Osteocyte (in vitro differentiated cells): ENCODE results near the gene RFX4. TPM values are rescaled to one million over a fixed set of nuclear protein-coding genes. Genes with fewer than 3 reads are reported as not detected.

ENCODE experiments used
- DNase-seq: peaks from one replicate; pipeline ENCODE4 v3.0.0; 2021; ENCODE audit warnings: mixed read lengths; ENCODE audit not compliant: unreplicated experiment; ENCODE audit errors: extremely low spot score
- H3K27ac Mint-ChIP-seq: one replicate; pipeline ENCODE4 v1.8.0; 2021; ENCODE audit warnings: mild to moderate bottlenecking, mixed read lengths; ENCODE audit not compliant: unreplicated experiment
- H3K27me3 Mint-ChIP-seq: one replicate; pipeline ENCODE4 v1.8.0; 2021; ENCODE audit warnings: mixed read lengths; ENCODE audit not compliant: unreplicated experiment
- H3K36me3 Mint-ChIP-seq: one replicate; pipeline ENCODE4 v1.8.0; 2021; ENCODE audit warnings: mixed read lengths; ENCODE audit not compliant: unreplicated experiment
- H3K4me1 Mint-ChIP-seq: one replicate; pipeline ENCODE4 v1.8.0; 2021; ENCODE audit warnings: mixed read lengths; ENCODE audit not compliant: unreplicated experiment
- H3K4me3 Mint-ChIP-seq: one replicate; pipeline ENCODE4 v1.8.0; 2021; ENCODE audit warnings: mild to moderate bottlenecking, moderate library complexity, mixed read lengths; ENCODE audit not compliant: unreplicated experiment
- H3K9me3 Mint-ChIP-seq: one replicate; pipeline ENCODE4 v1.8.0; 2021; ENCODE audit warnings: mixed read lengths; ENCODE audit not compliant: unreplicated experiment
- CTCF ChIP-seq: fragments of 200-600 bp; sonication (generic); IDR thresholded peaks from 2 replicates; pipeline ENCODE4 v1.5.0; 2021; ENCODE audit warnings: antibody characterized with exemption, mild to moderate bottlenecking, moderate library complexity
- total RNA-seq: library from RNA; stranded (reverse); gene quantifications from 2 replicates; pipeline ENCODE4 v1.2.1, GENCODE V29; 2021

The RFX4 gene
- total RNA-seq, 1 donor from 2014 or later, result not detected

GRCh38 chr12:106652510-106653015 is 69.8 kb downstream of the RFX4 start:
- H3K27me3 Mint-ChIP-seq, result peaks cover 27% of the 10 kb centered on the region
- TF ChIP-seq CTCF, result no peak
- no peak for DNase-seq
- H3K9me3 Mint-ChIP-seq, result no peaks in the 10 kb centered on the region
- no peaks in the 10 kb centered on the region for H3K4me1 Mint-ChIP-seq
- H3K4me3 Mint-ChIP-seq, result no peak overlapping the region
- H3K36me3 Mint-ChIP-seq, result no peaks in the 10 kb centered on the region
- H3K27ac Mint-ChIP-seq, result no peak overlapping the region

- H3K4me1 Mint-ChIP-seq, result no peaks in the 10 kb centered on the region
- no peak for DNase-seq
- no peaks in the 10 kb centered on the region for H3K36me3 Mint-ChIP-seq
- no peak for TF ChIP-seq CTCF
- no peak overlapping the region for H3K27ac Mint-ChIP-seq
- no peaks in the 10 kb centered on the region for H3K9me3 Mint-ChIP-seq
- no peak overlapping the region for H3K4me3 Mint-ChIP-seq
- H3K27me3 Mint-ChIP-seq, result peaks cover 26% of the 10 kb centered on the region
These were observed 72.8 kb downstream of the RFX4 start for GRCh38 chr12:106655577-106655976.

- no peak for DNase-seq
- Mint-ChIP-seq H3K9me3 (peaks cover 15% of the 10 kb centered on the region), H3K36me3 (no peaks in the 10 kb centered on the region), H3K27me3 (peaks cover 24% of the 10 kb centered on the region), H3K4me3 (no peak overlapping the region), H3K27ac (no peak overlapping the region), H3K4me1 (no peaks in the 10 kb centered on the region)
- no peak for TF ChIP-seq CTCF
These were observed 74.7 kb downstream of the RFX4 start for GRCh38 chr12:106657488-106657887.

- Mint-ChIP-seq H3K36me3 (no peaks in the 10 kb centered on the region), H3K27me3 (peaks cover 13% of the 10 kb centered on the region), H3K27ac (no peak overlapping the region), H3K9me3 (peaks cover 25% of the 10 kb centered on the region), H3K4me3 (no peak overlapping the region), H3K4me1 (no peaks in the 10 kb centered on the region)
- TF ChIP-seq CTCF, result no peak
- DNase-seq, result no peak
These were observed 80.6 kb downstream of the RFX4 start for GRCh38 chr12:106663385-106663784.

- no peak for TF ChIP-seq CTCF
- H3K4me1 Mint-ChIP-seq, result peaks cover 2% of the 10 kb centered on the region
- no peak overlapping the region for H3K27ac Mint-ChIP-seq
- peaks cover 50% of the 10 kb centered on the region for H3K27me3 Mint-ChIP-seq
- peaks cover 5% of the 10 kb centered on the region for H3K9me3 Mint-ChIP-seq
- no peak overlapping the region for H3K4me3 Mint-ChIP-seq
- H3K36me3 Mint-ChIP-seq, result no peaks in the 10 kb centered on the region
- DNase-seq, result peak; percentile 51
These were observed 86.4 kb downstream of the RFX4 start for GRCh38 chr12:106669216-106669615.
